CD14-positive monocyte (primary cell): Measurements from ENCODE around the gene ARHGEF18. TPM values are rescaled to one million over a fixed set of nuclear protein-coding genes. Genes with fewer than 3 reads are reported as not detected.
A peak's percentile ranks its signal among the peaks of the same experiment; 100 is the strongest.

Experiments
- DNase-seq, 3 donors: peaks; one replicate each; pipeline ENCODE4 v3.0.0-alpha.2; 2011 to 2022
- H2AFZ ChIP-seq: 2 replicates; pipeline ENCODE4 v1.6.0; 2012; ENCODE audit warnings: mild to moderate bottlenecking, low read depth, low read length, inconsistent platforms; ENCODE audit not compliant: insufficient read depth, poor library complexity, severe bottlenecking
- H3K27ac ChIP-seq, 2 donors: 1 replicate in 1 of 2; 2 replicates in 1 of 2; pipeline ENCODE4 v1.5.1; 2012 to 2013; ENCODE audit warnings: low read length in 2 of 2, control low read depth in 1 of 2, inconsistent platforms in 1 of 2, low read depth in 1 of 2, mild to moderate bottlenecking in 1 of 2
- H3K27me3 ChIP-seq, 2 donors: one replicate each; pipeline versions ENCODE4 v1.6.0 to v1.6.1; 2011 to 2013; ENCODE audit warnings: low read length in 2 of 2; ENCODE audit not compliant: control insufficient read depth in 2 of 2, insufficient read depth in 2 of 2
- H3K36me3 ChIP-seq, 2 donors: replicated peaks in 1 of 2; 1 replicate in 1 of 2; 2 replicates in 1 of 2; pipeline versions ENCODE4 v1.5.1 to v1.6.1; 2012 to 2013; ENCODE audit warnings: low read length in 2 of 2, control low read depth in 1 of 2, inconsistent platforms in 1 of 2, mild to moderate bottlenecking in 1 of 2; ENCODE audit not compliant: insufficient read depth in 2 of 2, control insufficient read depth in 1 of 2
- H3K4me1 ChIP-seq, 2 donors: 1 replicate in 1 of 2; 2 replicates in 1 of 2; pipeline versions ENCODE4 v1.5.1 to v1.6.1; 2012 to 2013; ENCODE audit warnings: low read length in 2 of 2, control low read depth in 1 of 2, inconsistent platforms in 1 of 2, mild to moderate bottlenecking in 1 of 2, moderate library complexity in 1 of 2; ENCODE audit not compliant: insufficient read depth in 2 of 2, control insufficient read depth in 1 of 2
- H3K4me2 ChIP-seq: replicated peaks from 2 replicates; pipeline ENCODE3; 2012; ENCODE audit warnings: low read length, moderate library complexity, mild to moderate bottlenecking; ENCODE audit not compliant: poor library complexity, severe bottlenecking; ENCODE audit errors: extremely low read depth
- H3K4me3 ChIP-seq, 3 experiments: fragments of 200-600 bp in 1 of 3; sonication (generic) in 1 of 3; replicated peaks in 1 of 3; 1 replicate in 2 of 3; 2 replicates in 1 of 3; pipeline ENCODE4 v1.5.1; 2011 to 2013; ENCODE audit warnings: low read length in 3 of 3, mild to moderate bottlenecking in 3 of 3, control low read depth in 2 of 3, low read depth in 2 of 3, inconsistent platforms in 1 of 3, moderate library complexity in 1 of 3
- H3K79me2 ChIP-seq: 2 replicates; pipeline ENCODE4 v1.6.0; 2012; ENCODE audit warnings: mild to moderate bottlenecking, control low read depth, inconsistent platforms, low read length, moderate library complexity; ENCODE audit not compliant: insufficient read depth
- H3K9ac ChIP-seq: 2 replicates; pipeline ENCODE4 v1.6.0; 2017; ENCODE audit warnings: low read length, mild to moderate bottlenecking; ENCODE audit not compliant: insufficient read depth, poor library complexity, severe bottlenecking
- H3K9me3 ChIP-seq, 2 donors: replicated peaks in 1 of 2; 1 replicate in 1 of 2; 2 replicates in 1 of 2; pipeline versions ENCODE4 v1.5.1 to v1.6.1; 2012 to 2013; ENCODE audit warnings: low read length in 2 of 2, control low read depth in 1 of 2; ENCODE audit not compliant: control insufficient read depth in 1 of 2, insufficient read depth in 1 of 2
- H4K20me1 ChIP-seq: 2 replicates; pipeline ENCODE4 v1.6.0; 2012; ENCODE audit warnings: mild to moderate bottlenecking, low read length, control low read depth, moderate library complexity; ENCODE audit not compliant: insufficient read depth
- H3K27ac Mint-ChIP-seq, 7 donors: one replicate each; pipeline ENCODE4 v1.8.0; 2020; ENCODE audit warnings: mild to moderate bottlenecking in 7 of 7, mixed read lengths in 7 of 7, moderate library complexity in 6 of 7, inconsistent platforms in 2 of 7
- H3K27me3 Mint-ChIP-seq, 3 donors: one replicate each; pipeline ENCODE4 v1.8.0; 2021 to 2022; ENCODE audit warnings: low read depth in 3 of 3, mild to moderate bottlenecking in 3 of 3, mixed read lengths in 3 of 3, moderate library complexity in 3 of 3, inconsistent platforms in 1 of 3
- H3K36me3 Mint-ChIP-seq, 2 donors: one replicate each; pipeline ENCODE4 v1.8.0; 2020; ENCODE audit warnings: mixed read lengths in 2 of 2, inconsistent platforms in 1 of 2, mild to moderate bottlenecking in 1 of 2
- H3K4me1 Mint-ChIP-seq: one replicate; pipeline ENCODE4 v1.8.0; 2020; ENCODE audit warnings: mild to moderate bottlenecking, mixed read lengths
- H3K4me3 Mint-ChIP-seq, 2 donors: one replicate each; pipeline ENCODE4 v1.8.0; 2020; ENCODE audit warnings: mild to moderate bottlenecking in 2 of 2, mixed read lengths in 2 of 2, moderate library complexity in 1 of 2
- H3K9me3 Mint-ChIP-seq, 7 donors: one replicate each; pipeline ENCODE4 v1.8.0; 2020 to 2022; ENCODE audit warnings: mixed read lengths in 7 of 7, mild to moderate bottlenecking in 6 of 7, moderate library complexity in 6 of 7, inconsistent platforms in 2 of 7
- CTCF ChIP-seq: fragments of 200-600 bp; IDR thresholded peaks from one replicate; pipeline ENCODE4 v1.8.0; 2022; ENCODE audit warnings: antibody characterized with exemption, mild to moderate bottlenecking
- WGBS: methylation state at CpG from one replicate; pipeline ENCODE4 v1.1.5; 2013; ENCODE audit warnings: missing lambda C conversion rate; ENCODE audit not compliant: insufficient coverage; 5-methylcytosine and 5-hydroxymethylcytosine counted together
- intact Hi-C, 2 donors: fragments of 100-400 bp; cut with micrococcal nuclease; formaldehyde crosslinking; loops; one replicate each; pipeline versions ENCODE4 v1.15.0 to v1.15.1; 2023
- polyA plus RNA-seq, 3 donors: library from polyadenylated mRNA; depleted of rRNA in 1 of 3; unstranded in 2 of 3; stranded (reverse) in 1 of 3; fragments of 300-500 nt in 2 of 3; fragments of >200 nt in 1 of 3; fragmentation: Illumina TruSeq in 2 of 3; gene quantifications; 1 replicate in 2 of 3; 2 replicates in 1 of 3; pipeline ENCODE4 v1.2.3, GENCODE V29; 2012 to 2021

Gene ARHGEF18
- polyA plus RNA-seq, 3 donors: 0.46 to 18.9 (median 0.87) TPM

DNA sequence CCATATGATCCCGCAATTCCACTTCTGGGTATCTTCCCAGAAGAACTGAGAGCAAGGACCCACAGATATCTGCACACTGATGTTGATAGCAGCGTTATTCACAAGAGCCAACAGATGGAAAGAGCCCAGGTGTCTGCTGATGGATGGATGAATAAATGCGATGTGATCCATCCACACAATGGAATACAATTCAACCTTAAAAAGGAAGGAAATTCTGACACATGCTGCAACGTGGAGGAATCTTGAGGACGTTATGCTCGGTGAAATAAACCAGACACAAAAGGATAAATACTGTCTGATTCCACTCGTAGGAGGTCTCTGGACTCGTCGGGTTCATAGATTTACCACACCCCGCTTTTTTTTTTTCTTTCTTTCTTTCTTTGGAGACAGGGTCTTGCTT is 21.8 kb downstream of the ARHGEF18 start:
- Histone ChIP-seq H3K4me2 (no peak overlapping the region), H3K9me3 (no peaks in the 10 kb centered on the region), H3K27ac (no peak overlapping the region), H3K27me3 (no peaks in the 10 kb centered on the region), H3K79me2 (peaks cover 52% of the 10 kb centered on the region), H3K4me3 (no peak overlapping the region), H3K4me1 (peaks cover 0 to 7% of the 10 kb centered on the region in 2 donors), H4K20me1 (peaks cover 77% of the 10 kb centered on the region), H3K9ac (no peak overlapping the region), H2AFZ (no peak overlapping the region), H3K36me3 (peaks cover 68 to 84% of the 10 kb centered on the region in 2 donors)
- Mint-ChIP-seq H3K27me3 (no peaks in the 10 kb centered on the region), H3K4me3 (no peak overlapping the region), H3K36me3 (peaks cover 78 to 95% of the 10 kb centered on the region in 2 donors), H3K4me1 (peaks cover 8% of the 10 kb centered on the region), H3K27ac (no peak overlapping the region), H3K9me3 (no peaks in the 10 kb centered on the region)
- intact Hi-C loops: no loop called here
- DNase-seq: no peak
- no peak for TF ChIP-seq CTCF
- WGBS: 86% methylated on average over 5 of the region's 10 CpGs

GRCh38 chr19:7371001-7371400 is 22.3 kb downstream of the ARHGEF18 start:
- intact Hi-C loops: no loop called here
- Histone ChIP-seq H4K20me1 (peaks cover 77% of the 10 kb centered on the region), H3K4me3 (no peak overlapping the region), H3K27me3 (no peaks in the 10 kb centered on the region), H3K9me3 (no peaks in the 10 kb centered on the region), H3K27ac (no peak overlapping the region), H3K4me2 (no peak overlapping the region), H3K36me3 (peaks cover 69 to 84% of the 10 kb centered on the region in 2 donors), H2AFZ (no peak overlapping the region), H3K9ac (no peak overlapping the region), H3K4me1 (peaks cover 0 to 7% of the 10 kb centered on the region in 2 donors), H3K79me2 (peaks cover 49% of the 10 kb centered on the region)
- no peaks in the 10 kb centered on the region for H3K27me3 Mint-ChIP-seq
- peak overlapping the region in 3 of 7 donors; percentile 15 to 52 (median 41) for H3K27ac Mint-ChIP-seq
- 100% methylated on average over 3 of the region's 3 CpGs for WGBS
- no peak for DNase-seq
- H3K36me3 Mint-ChIP-seq: peaks cover 78 to 95% of the 10 kb centered on the region in 2 donors
- no peak overlapping the region for H3K4me3 Mint-ChIP-seq
- no peak for TF ChIP-seq CTCF
- no peaks in the 10 kb centered on the region for H3K9me3 Mint-ChIP-seq
- H3K4me1 Mint-ChIP-seq: peaks cover 6% of the 10 kb centered on the region
